DND-41 (cell line): ENCODE results near the gene NF1.
A peak's percentile ranks its signal among the peaks of the same experiment; 100 is the strongest.
"Not testable (repeated sequence)": the region's sequence is repeated elsewhere in the genome, so short reads cannot be mapped to it uniquely, and the experiment has no call there.

Source experiments
- ATAC-seq: fragments of 200-7000 bp; cut with Tn5 transposase; 3 replicates; pipeline ENCODE4 v1.9.1; 2021; ENCODE audit warnings: low read depth; ENCODE audit not compliant: insufficient read depth
- DNase-seq: peaks from one replicate; pipeline ENCODE4 v3.0.0-alpha.2; 2020
- H2AFZ ChIP-seq: 2 replicates; pipeline ENCODE4 v1.6.0; 2012; ENCODE audit warnings: low read depth, low read length
- H3K27ac ChIP-seq: 2 replicates; pipeline ENCODE4 v1.5.1; 2012; ENCODE audit warnings: low read length, inconsistent platforms
- H3K27me3 ChIP-seq: fragments of 200-600 bp; sonication (generic); 2 replicates; pipeline ENCODE4 v1.6.0; 2012; ENCODE audit warnings: low read length, mild to moderate bottlenecking, inconsistent platforms; ENCODE audit not compliant: insufficient read depth, poor library complexity
- H3K36me3 ChIP-seq: 2 replicates; pipeline ENCODE4 v1.5.1; 2012; ENCODE audit warnings: low read length, inconsistent platforms; ENCODE audit not compliant: insufficient read depth
- H3K4me1 ChIP-seq: 2 replicates; pipeline ENCODE4 v1.5.1; 2012; ENCODE audit warnings: mild to moderate bottlenecking, low read length; ENCODE audit not compliant: insufficient read depth
- H3K4me2 ChIP-seq: 2 replicates; pipeline ENCODE4 v1.6.0; 2012; ENCODE audit warnings: mild to moderate bottlenecking, moderate library complexity, low read length, inconsistent platforms; ENCODE audit not compliant: insufficient read depth
- H3K4me3 ChIP-seq, 2 experiments: fragments of 200-600 bp in 1 of 2; shearing (Covaris generic) in 1 of 2; 2 replicates each; pipeline ENCODE4 v1.5.1; 2012 to 2016; ENCODE audit warnings: inconsistent platforms in 2 of 2, low read length in 2 of 2, mild to moderate bottlenecking in 2 of 2, low read depth in 1 of 2, moderate library complexity in 1 of 2
- H3K79me2 ChIP-seq: 2 replicates; pipeline ENCODE4 v1.6.0; 2012; ENCODE audit warnings: low read length, inconsistent platforms; ENCODE audit not compliant: insufficient read depth
- H3K9ac ChIP-seq: 2 replicates; pipeline ENCODE4 v1.6.0; 2012; ENCODE audit warnings: low read depth, mild to moderate bottlenecking, inconsistent platforms, low read length, moderate library complexity
- H3K9me3 ChIP-seq: 2 replicates; pipeline ENCODE4 v1.5.1; 2012; ENCODE audit warnings: low read length, moderate library complexity, mild to moderate bottlenecking, inconsistent platforms; ENCODE audit not compliant: insufficient read depth, severe bottlenecking
- H4K20me1 ChIP-seq: 2 replicates; pipeline ENCODE4 v1.6.0; 2012; ENCODE audit warnings: low read length; ENCODE audit not compliant: insufficient read depth
- EZH2 ChIP-seq: IDR thresholded peaks from 3 replicates; pipeline ENCODE4 v1.6.1; 2012; ENCODE audit warnings: borderline replicate concordance, low read depth, mild to moderate bottlenecking, moderate library complexity, low read length, inconsistent platforms; ENCODE audit not compliant: severe bottlenecking
- TF ChIP-seq, protein P1 (sequence below): IDR thresholded peaks from 2 replicates; pipeline ENCODE4 v1.5.1; 2012; ENCODE audit warnings: borderline replicate concordance, low read length, moderate library complexity, mild to moderate bottlenecking; ENCODE audit not compliant: poor library complexity, severe bottlenecking; ENCODE audit errors: extremely low read depth

The NF1 gene

DNA sequence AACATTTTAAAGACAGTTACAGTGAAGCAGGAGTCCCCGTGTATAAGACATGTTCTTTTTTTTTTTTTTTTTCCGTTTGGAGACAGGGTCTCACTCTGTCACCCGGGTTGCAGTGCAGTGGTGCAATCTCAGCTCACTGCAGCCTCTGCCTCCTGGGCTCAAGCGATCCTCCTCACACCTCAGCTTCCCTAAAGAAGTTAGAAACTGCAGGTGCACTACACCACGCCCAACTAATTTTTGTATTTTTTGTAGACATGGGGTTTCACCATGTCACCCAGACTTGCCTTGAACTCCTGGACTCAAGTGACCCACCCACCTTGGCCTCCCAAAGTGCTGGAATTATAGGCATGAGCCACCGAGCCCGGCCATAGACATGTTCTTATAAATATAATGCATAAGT is 216.1 kb downstream of the NF1 start:
- peak overlapping the region; percentile 74; the same call in 1 of the 2 replicates for H2AFZ ChIP-seq

DNA sequence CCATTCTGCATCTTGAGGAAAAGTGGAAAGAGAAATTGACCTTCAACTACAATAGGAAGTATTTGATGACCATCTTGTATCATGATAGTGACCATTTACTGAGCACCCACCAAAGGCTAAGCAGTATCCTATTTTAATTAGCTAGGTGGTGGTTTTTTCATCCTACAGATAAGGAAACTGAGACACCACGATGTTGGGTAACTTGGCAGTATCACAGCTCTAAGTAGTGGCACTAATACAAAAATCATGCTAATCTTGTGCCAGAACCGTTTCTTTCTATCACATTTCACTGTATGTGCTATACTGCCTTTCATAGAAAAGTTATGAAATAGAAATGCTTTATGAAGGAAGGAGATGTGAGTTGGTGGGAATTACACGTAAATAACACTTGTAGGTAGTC is 216.7 kb downstream of the NF1 start:
- peak overlapping the region; percentile 64 for H3K9ac ChIP-seq
- H3K4me3 ChIP-seq: peak overlapping the region in 1 of 2 experiments; percentile 54; a peak in 2 of 4 replicates
- ATAC-seq (no peak), DNase-seq (no peak)
- H3K27ac ChIP-seq: peak overlapping the region; percentile 94
- no peak for TF ChIP-seq EZH2
- TF ChIP-seq, protein P1, sequence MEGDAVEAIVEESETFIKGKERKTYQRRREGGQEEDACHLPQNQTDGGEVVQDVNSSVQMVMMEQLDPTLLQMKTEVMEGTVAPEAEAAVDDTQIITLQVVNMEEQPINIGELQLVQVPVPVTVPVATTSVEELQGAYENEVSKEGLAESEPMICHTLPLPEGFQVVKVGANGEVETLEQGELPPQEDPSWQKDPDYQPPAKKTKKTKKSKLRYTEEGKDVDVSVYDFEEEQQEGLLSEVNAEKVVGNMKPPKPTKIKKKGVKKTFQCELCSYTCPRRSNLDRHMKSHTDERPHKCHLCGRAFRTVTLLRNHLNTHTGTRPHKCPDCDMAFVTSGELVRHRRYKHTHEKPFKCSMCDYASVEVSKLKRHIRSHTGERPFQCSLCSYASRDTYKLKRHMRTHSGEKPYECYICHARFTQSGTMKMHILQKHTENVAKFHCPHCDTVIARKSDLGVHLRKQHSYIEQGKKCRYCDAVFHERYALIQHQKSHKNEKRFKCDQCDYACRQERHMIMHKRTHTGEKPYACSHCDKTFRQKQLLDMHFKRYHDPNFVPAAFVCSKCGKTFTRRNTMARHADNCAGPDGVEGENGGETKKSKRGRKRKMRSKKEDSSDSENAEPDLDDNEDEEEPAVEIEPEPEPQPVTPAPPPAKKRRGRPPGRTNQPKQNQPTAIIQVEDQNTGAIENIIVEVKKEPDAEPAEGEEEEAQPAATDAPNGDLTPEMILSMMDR: no peak
- no peaks in the 10 kb centered on the region for H3K27me3 ChIP-seq
- no peak overlapping the region for H2AFZ ChIP-seq
- H3K9me3 ChIP-seq: no peaks in the 10 kb centered on the region
- no peaks in the 10 kb centered on the region for H3K36me3 ChIP-seq
- H4K20me1 ChIP-seq: no peaks in the 10 kb centered on the region
- peaks cover 85% of the 10 kb centered on the region for H3K79me2 ChIP-seq
- H3K4me2 ChIP-seq: peak overlapping the region; percentile 64
- H3K4me1 ChIP-seq: peaks cover 88% of the 10 kb centered on the region

More for the DNA sequence above, 216.1 kb downstream of the NF1 start:
- H4K20me1 ChIP-seq: no peaks in the 10 kb centered on the region
- peaks cover 83% of the 10 kb centered on the region for H3K4me1 ChIP-seq
- H3K27me3 ChIP-seq: no peaks in the 10 kb centered on the region
- H3K36me3 ChIP-seq: no peaks in the 10 kb centered on the region
- TF ChIP-seq EZH2: no peak
- TF ChIP-seq, protein P1: no peak
- peak overlapping the region; percentile 94 for H3K27ac ChIP-seq
- H3K4me2 ChIP-seq: peak overlapping the region; percentile 64
- DNase-seq (peak; percentile 51), ATAC-seq (peak; percentile 30; the same call in 2 of the 3 replicates)
- H3K79me2 ChIP-seq: peaks cover 85% of the 10 kb centered on the region
- peak overlapping the region; percentile 64 for H3K9ac ChIP-seq
- H3K4me3 ChIP-seq: peak overlapping the region; percentile 28 to 54; a peak in 3 of 4 replicates
- no peaks in the 10 kb centered on the region for H3K9me3 ChIP-seq

DNA sequence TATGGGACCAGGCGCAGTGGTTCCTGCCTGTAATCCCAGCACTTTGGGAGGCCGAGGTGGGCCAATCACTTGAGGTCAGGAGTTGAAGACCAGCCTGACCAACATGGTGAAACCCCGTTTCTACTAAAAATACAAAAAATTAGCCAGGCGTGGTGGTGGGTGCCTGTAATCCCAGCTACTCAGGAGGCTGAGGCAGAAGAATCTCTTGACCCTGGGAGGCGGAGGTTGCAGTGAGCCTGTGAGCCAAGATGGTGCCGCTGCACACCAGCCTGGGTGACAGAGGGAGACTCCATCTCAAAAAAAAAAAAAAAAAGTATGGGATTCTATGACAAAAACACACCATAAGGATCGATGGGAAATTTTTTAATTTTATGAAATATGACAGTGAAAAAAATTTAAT is 217.4 kb downstream of the NF1 start:
- not testable (repeated sequence) for H3K9me3 ChIP-seq, H4K20me1 ChIP-seq, H3K36me3 ChIP-seq, ATAC-seq, H2AFZ ChIP-seq, H3K27me3 ChIP-seq
- H3K4me1 ChIP-seq: peaks cover 91% of the 10 kb centered on the region
- peak overlapping the region in 1 of 2 experiments; percentile 52; a peak in 2 of 4 replicates for H3K4me3 ChIP-seq
- H3K4me2 ChIP-seq: peak overlapping the region; percentile 64
- peak overlapping the region; percentile 64; the same call in 1 of the 2 replicates for H3K9ac ChIP-seq
- peak overlapping the region; percentile 94 for H3K27ac ChIP-seq
- peaks cover 83% of the 10 kb centered on the region for H3K79me2 ChIP-seq
- peak; percentile 34 for DNase-seq

DNA sequence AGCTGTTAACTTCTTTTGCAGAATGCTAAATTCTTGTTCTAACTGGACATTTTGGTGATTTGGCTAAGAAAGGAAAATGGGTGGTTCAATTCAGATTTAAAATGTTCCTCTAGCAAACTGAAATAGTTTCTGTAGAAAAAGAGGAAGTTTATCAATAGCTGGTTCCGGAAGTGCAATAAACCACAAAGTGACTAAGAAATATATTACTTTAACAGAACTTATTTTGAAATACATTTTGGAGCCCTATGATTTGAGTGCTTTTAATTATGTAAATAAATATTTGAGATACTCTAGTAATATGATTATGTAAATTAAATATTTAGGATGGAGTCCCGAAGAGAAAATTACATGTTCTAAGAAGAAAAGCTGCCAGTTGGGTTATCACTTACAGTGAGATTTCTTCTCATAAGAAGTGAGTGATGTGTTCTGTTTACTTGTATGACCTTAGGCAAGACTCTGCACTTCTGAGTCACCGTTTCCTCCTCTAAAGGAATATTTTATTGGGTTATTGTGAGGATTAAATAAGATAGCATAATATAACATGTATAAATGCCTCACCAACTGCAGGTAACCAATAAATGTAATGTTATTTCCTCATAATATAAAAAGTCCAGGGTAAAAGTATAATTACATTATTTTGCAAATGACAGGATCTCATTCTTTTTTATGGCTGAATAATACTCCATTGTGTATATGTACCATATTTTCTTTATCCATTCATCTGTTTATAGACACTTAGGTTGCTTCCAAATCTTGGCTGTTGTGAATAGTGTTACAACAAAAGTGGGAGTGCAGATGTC is 219.4 kb downstream of the NF1 start, which contains the start of gene EVI2B:
Gene EVI2B, minus strand, starts transcription at position 73 of the 800 bp plus-strand sequence. CDS start 8,445 bp downstream, outside the sequence.
- Histone ChIP-seq H3K4me3 (peak within 1 kb of the TSS; percentile 23 to 52; a peak in 3 of 4 replicates), H4K20me1 (no peaks in the 10 kb centered on the region), H3K4me1 (peaks cover 91% of the 10 kb centered on the region)

More for the DNA sequence above, 219.4 kb downstream of the NF1 start, which contains the start of gene EVI2B:
- peak; percentile 47; the same call in 2 of the 3 replicates for ATAC-seq
- Histone ChIP-seq H2AFZ (peak within 1 kb of the TSS; percentile 31; the same call in 1 of the 2 replicates), H3K27me3 (no peaks in the 10 kb centered on the region), H3K79me2 (peaks cover 80% of the 10 kb centered on the region), H3K27ac (peak within 1 kb of the TSS; percentile 86), H3K9ac (peak within 1 kb of the TSS; percentile 64), H3K36me3 (no peaks in the 10 kb centered on the region), H3K9me3 (no peaks in the 10 kb centered on the region), H3K4me2 (peak within 1 kb of the TSS; percentile 64)
- TF ChIP-seq EZH2: no peak
- TF ChIP-seq, protein P1: no peak
- no peak for DNase-seq
